IMR-90 (cell line): ENCODE measurements around the gene RASD2. TPM values are rescaled to one million over a fixed set of nuclear protein-coding genes. Genes with fewer than 3 reads are reported as not detected.

Experiments used
- ATAC-seq: fragments of 200-7000 bp; cut with Tn5 transposase; 2 replicates; pipeline ENCODE4 v1.9.1; 2020; ENCODE audit warnings: low read depth, mild to moderate bottlenecking, moderate library complexity
- BruUV-seq: library from RNA; stranded (reverse); fragments of 400-500 nt; replicated peaks from 2 replicates; lab custom pipeline; 2021; lab: Mats Ljungman, UMichigan
- CTCF ChIA-PET: fragments of 300-600 bp; formaldehyde crosslinking; extraction: SDS; loops from one replicate; lab custom pipeline; 2021; ENCODE audit warnings: antibody characterized with exemption; lab: Yijun Ruan, JAX
- POLR2A ChIA-PET: fragments of 300-600 bp; sonication (Branson Sonifier 250); formaldehyde crosslinking; loops from one replicate; lab custom pipeline; 2022; ENCODE audit warnings: antibody characterized with exemption; ENCODE audit not compliant: unreplicated experiment; lab: Charles Lee
- DNase-seq: peaks from one replicate; pipeline ENCODE4 v3.0.0; 2013
- H2AFZ ChIP-seq: replicated peaks from 2 replicates; pipeline ENCODE3; 2013; ENCODE audit warnings: low read length, mild to moderate bottlenecking; ENCODE audit not compliant: poor library complexity
- H2AK5ac ChIP-seq: 2 replicates; pipeline ENCODE4 v1.6.1; 2013; ENCODE audit warnings: low read depth, low read length, inconsistent platforms
- H2AK9ac ChIP-seq: replicated peaks from 2 replicates; pipeline ENCODE3; 2013; ENCODE audit warnings: mild to moderate bottlenecking, low read depth, low read length, moderate library complexity; ENCODE audit not compliant: poor library complexity
- H2BK120ac ChIP-seq: 2 replicates; pipeline ENCODE4 v1.6.1; 2013; ENCODE audit warnings: low read depth, low read length, inconsistent platforms
- H2BK15ac ChIP-seq: 3 replicates; pipeline ENCODE4 v1.6.1; 2013; ENCODE audit warnings: low read depth, low read length, inconsistent platforms
- H2BK20ac ChIP-seq: 2 replicates; pipeline ENCODE4 v1.6.1; 2013; ENCODE audit warnings: low read depth, mild to moderate bottlenecking, inconsistent platforms, low read length, moderate library complexity
- H2BK5ac ChIP-seq: 2 replicates; pipeline ENCODE4 v1.6.1; 2013; ENCODE audit warnings: mild to moderate bottlenecking, low read depth, low read length, inconsistent platforms; ENCODE audit not compliant: poor library complexity, severe bottlenecking
- H3K14ac ChIP-seq: replicated peaks from 2 replicates; pipeline ENCODE4 v1.6.1; 2013; ENCODE audit warnings: low read depth, low read length, inconsistent platforms
- H3K18ac ChIP-seq: 2 replicates; pipeline ENCODE4 v1.6.1; 2013; ENCODE audit warnings: low read depth, low read length, control low read depth
- H3K23ac ChIP-seq: 2 replicates; pipeline ENCODE4 v1.6.1; 2013; ENCODE audit warnings: low read depth, low read length, inconsistent platforms
- H3K27ac ChIP-seq: 2 replicates; pipeline ENCODE4 v1.5.1; 2013; ENCODE audit warnings: mild to moderate bottlenecking, control low read depth, low read length; ENCODE audit not compliant: insufficient read depth
- H3K27me3 ChIP-seq: 2 replicates; pipeline ENCODE4 v1.6.1; 2013; ENCODE audit warnings: low read length; ENCODE audit not compliant: control insufficient read depth, insufficient read depth
- H3K36me3 ChIP-seq: 2 replicates; pipeline ENCODE4 v1.6.1; 2013; ENCODE audit warnings: low read length, mixed read lengths; ENCODE audit not compliant: control insufficient read depth, insufficient read depth
- H3K4ac ChIP-seq: 2 replicates; pipeline ENCODE4 v1.6.1; 2013; ENCODE audit warnings: low read depth, low read length, inconsistent platforms
- H3K4me1 ChIP-seq: 2 replicates; pipeline ENCODE4 v1.6.1; 2013; ENCODE audit warnings: low read length, mixed read lengths; ENCODE audit not compliant: control insufficient read depth, insufficient read depth
- H3K4me2 ChIP-seq: 2 replicates; pipeline ENCODE4 v1.6.1; 2013; ENCODE audit warnings: low read depth, mild to moderate bottlenecking, control low read depth, low read length, moderate library complexity
- H3K4me3 ChIP-seq: 2 replicates; pipeline ENCODE4 v1.5.1; 2013; ENCODE audit warnings: low read depth, mild to moderate bottlenecking, control low read depth, low read length, moderate library complexity; ENCODE audit not compliant: insufficient read depth
- H3K56ac ChIP-seq: 2 replicates; pipeline ENCODE4 v1.6.1; 2013; ENCODE audit warnings: low read length, inconsistent platforms; ENCODE audit not compliant: insufficient read depth; ENCODE audit errors: extremely low read depth
- H3K79me1 ChIP-seq, 2 experiments: 2 replicates each; pipeline ENCODE4 v1.6.1; 2013; ENCODE audit warnings: low read length in 2 of 2, inconsistent platforms in 1 of 2, low read depth in 1 of 2
- H3K9ac ChIP-seq: 2 replicates; pipeline ENCODE4 v1.6.1; 2013; ENCODE audit warnings: low read depth, low read length, control low read depth
- H3K9me1 ChIP-seq: 2 replicates; pipeline ENCODE4 v1.6.1; 2013; ENCODE audit warnings: low read length, inconsistent platforms; ENCODE audit not compliant: insufficient read depth
- H3K9me3 ChIP-seq: 2 replicates; pipeline ENCODE4 v1.6.1; 2013; ENCODE audit warnings: low read length; ENCODE audit not compliant: control insufficient read depth, insufficient read depth
- H4K20me1 ChIP-seq: 2 replicates; pipeline ENCODE4 v1.6.1; 2013; ENCODE audit warnings: low read length, inconsistent platforms; ENCODE audit not compliant: insufficient read depth
- H4K5ac ChIP-seq: 2 replicates; pipeline ENCODE4 v1.6.1; 2013; ENCODE audit warnings: mild to moderate bottlenecking, low read depth, low read length, control low read depth
- H4K8ac ChIP-seq, 2 experiments: 2 replicates each; pipeline ENCODE4 v1.6.1; 2013; ENCODE audit warnings: low read depth in 2 of 2, low read length in 2 of 2, control low read depth in 1 of 2, inconsistent platforms in 1 of 2
- H4K91ac ChIP-seq: 2 replicates; pipeline ENCODE4 v1.6.1; 2013; ENCODE audit warnings: low read depth, low read length, inconsistent platforms; ENCODE audit not compliant: insufficient read depth
- CEBPB ChIP-seq: IDR thresholded peaks from 2 replicates; pipeline ENCODE4 v1.6.1; 2012; ENCODE audit warnings: low read depth, low read length, improper control_type of control experiment
- POLR2A ChIP-seq: IDR thresholded peaks from 2 replicates; pipeline ENCODE4 v1.6.1; 2012; ENCODE audit warnings: mild to moderate bottlenecking, low read depth, low read length
- RFX5 ChIP-seq: IDR thresholded peaks from 2 replicates; pipeline ENCODE4 v1.8.0; 2012; ENCODE audit warnings: low read depth, mild to moderate bottlenecking, low read length, moderate library complexity
- WGBS, 2 experiments: methylation state at CpG; one replicate each; pipeline versions ENCODE4 v1.1.5 to v1.1.7; 2013; ENCODE audit warnings: missing lambda C conversion rate in 2 of 2; ENCODE audit not compliant: insufficient read length in 1 of 2; ENCODE audit errors: extremely low coverage in 2 of 2; 5-methylcytosine and 5-hydroxymethylcytosine counted together
- dilution Hi-C: fragments of 300-500 bp; cut with HindIII; formaldehyde crosslinking; loops from one replicate; pipeline ENCODE4 v1.14.3; 2018; ENCODE audit warnings: low sequenced_read_pairs; ENCODE audit not compliant: unreplicated experiment
- in situ Hi-C: fragments of 300-500 bp; cut with MboI; formaldehyde crosslinking; loops from 3 replicates; pipeline ENCODE4 v1.14.3; 2019; ENCODE audit warnings: low sequenced_read_pairs, inconsistent platforms, mixed read lengths
- intact Hi-C: fragments of 100-400 bp; cut with micrococcal nuclease; formaldehyde crosslinking; loops from 2 replicates; pipeline ENCODE4 v1.10.0; 2022
- polyA plus RNA-seq, 3 experiments: library from polyadenylated mRNA; depleted of rRNA; stranded (reverse); fragments of >200 nt; gene quantifications; 2 replicates each; pipeline ENCODE4 v1.2.3, GENCODE V29; 2012; ENCODE audit warnings: low replicate concordance in 1 of 3
- total RNA-seq: library from RNA; depleted of rRNA; stranded (reverse); fragments of >200 nt; gene quantifications from 2 replicates; pipeline ENCODE4 v1.2.3, GENCODE V29; 2012
- TF ChIP-seq, protein P1 (sequence below): fragments of 150-350 bp; IDR thresholded peaks from 2 replicates; pipeline ENCODE4 v1.6.1; 2016; ENCODE audit warnings: low read depth, mild to moderate bottlenecking, low read length, moderate library complexity, borderline replicate concordance

RASD2 gene
- total and polyA plus RNA-seq, 2 of the 4 experiments (the other 2 are of a cell fraction): under 0.01 to 0.32 TPM

GRCh38 chr22:35502836-35503235 lies 37.8 kb upstream of the RASD2 start:
- POLR2A ChIA-PET: no interaction called here
- CTCF ChIA-PET: no interaction called here

More at GRCh38 chr22:35502836-35503235, 37.8 kb upstream of the RASD2 start:
- H3K27me3 ChIP-seq: peaks cover 15% of the 10 kb centered on the region
- TF ChIP-seq, protein P1, sequence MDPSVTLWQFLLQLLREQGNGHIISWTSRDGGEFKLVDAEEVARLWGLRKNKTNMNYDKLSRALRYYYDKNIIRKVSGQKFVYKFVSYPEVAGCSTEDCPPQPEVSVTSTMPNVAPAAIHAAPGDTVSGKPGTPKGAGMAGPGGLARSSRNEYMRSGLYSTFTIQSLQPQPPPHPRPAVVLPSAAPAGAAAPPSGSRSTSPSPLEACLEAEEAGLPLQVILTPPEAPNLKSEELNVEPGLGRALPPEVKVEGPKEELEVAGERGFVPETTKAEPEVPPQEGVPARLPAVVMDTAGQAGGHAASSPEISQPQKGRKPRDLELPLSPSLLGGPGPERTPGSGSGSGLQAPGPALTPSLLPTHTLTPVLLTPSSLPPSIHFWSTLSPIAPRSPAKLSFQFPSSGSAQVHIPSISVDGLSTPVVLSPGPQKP: no peak
- TF ChIP-seq CEBPB (no peak), POLR2A (no peak), RFX5 (no peak)
- no peak overlapping the region for H4K8ac ChIP-seq
- H3K27ac ChIP-seq: no peak overlapping the region
- no peaks in the 10 kb centered on the region for H3K36me3 ChIP-seq
- H2BK20ac ChIP-seq: no peak overlapping the region
- ATAC-seq (no peak), DNase-seq (no peak)
- no peak overlapping the region for H4K5ac ChIP-seq
- no peak overlapping the region for H3K9ac ChIP-seq
- in situ Hi-C loops: no loop called here
- H3K4me1 ChIP-seq: peaks cover 11% of the 10 kb centered on the region
- WGBS, 2 experiments: 20% methylated on average over 1 of the region's 3 CpGs; no CpG with 5 or more reads in 1 of the 2 experiments
- H2BK5ac ChIP-seq: no peak overlapping the region
- H3K4me3 ChIP-seq: no peak overlapping the region
- dilution Hi-C loops: no loop called here
- H2AK5ac ChIP-seq: no peak overlapping the region
- no peaks in the 10 kb centered on the region for H3K9me3 ChIP-seq
- H3K56ac ChIP-seq: no peak overlapping the region
- H3K4ac ChIP-seq: no peak overlapping the region
- H3K14ac ChIP-seq: no peak overlapping the region
- H2BK120ac ChIP-seq: no peak overlapping the region
- H4K91ac ChIP-seq: no peak overlapping the region
- intact Hi-C loops: no loop called here
- no peaks in the 10 kb centered on the region for H4K20me1 ChIP-seq
- no peak overlapping the region for H3K4me2 ChIP-seq
- no peak overlapping the region for H3K23ac ChIP-seq
- H3K9me1 ChIP-seq: no peaks in the 10 kb centered on the region; the same call in 1 of the 2 replicates
- no peak overlapping the region for H3K18ac ChIP-seq
- H3K79me1 ChIP-seq: no peaks in the 10 kb centered on the region
- BruUV-seq: no TSS peak
- no peak overlapping the region for H2AFZ ChIP-seq
- no peak overlapping the region for H2BK15ac ChIP-seq
- H2AK9ac ChIP-seq: no peak overlapping the region
